ENCODE data around the gene MCCC2.
"Not testable (repeated sequence)": the region's sequence is repeated elsewhere in the genome, so short reads cannot be mapped to it uniquely, and the experiment has no call there.

The MCCC2 gene

DNA sequence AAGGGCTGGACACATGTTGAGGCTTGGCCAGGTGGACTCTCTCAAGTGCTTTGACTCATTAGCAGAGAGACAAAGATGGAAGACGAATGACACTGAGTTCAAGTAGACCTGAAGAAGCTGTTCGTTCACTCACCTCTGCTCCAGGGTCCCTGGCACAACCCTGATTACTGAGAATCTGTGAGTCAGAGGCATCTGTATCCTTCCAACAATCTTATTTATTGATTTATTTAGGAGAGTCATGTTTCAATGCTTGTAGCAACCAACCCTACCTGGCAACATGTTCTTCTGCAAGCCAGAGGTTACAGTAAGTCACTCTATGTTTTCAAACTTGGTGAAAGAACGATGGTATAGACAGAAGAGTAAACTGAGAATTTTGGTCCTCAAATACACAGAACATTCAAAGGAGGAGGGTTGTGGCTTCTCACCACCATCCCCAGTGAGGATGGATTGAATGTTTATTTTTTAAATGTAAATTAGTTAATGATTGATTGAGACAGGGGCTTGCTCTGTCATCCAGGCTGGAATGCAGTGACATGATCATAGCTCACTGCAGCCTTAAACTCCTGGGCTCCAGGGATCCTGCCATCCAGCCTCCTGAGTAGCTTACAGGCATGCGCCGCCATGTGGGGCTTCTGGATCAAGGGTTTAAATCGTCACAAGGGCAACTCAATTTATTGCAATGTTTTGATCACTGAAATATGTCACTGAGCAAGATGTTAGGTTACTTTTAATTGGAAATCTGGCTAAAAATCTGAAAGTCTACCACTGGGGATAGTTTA is 76.2 kb downstream of the MCCC2 start:
- no peak for DNase-seq

GRCh38 chr5:71664615-71665014 is 77.5 kb downstream of the MCCC2 start:
- DNase-seq, result not testable (repeated sequence)

GRCh38 chr5:71666321-71666720 is 79.2 kb downstream of the MCCC2 start:
- DNase-seq, result no peak

DNA sequence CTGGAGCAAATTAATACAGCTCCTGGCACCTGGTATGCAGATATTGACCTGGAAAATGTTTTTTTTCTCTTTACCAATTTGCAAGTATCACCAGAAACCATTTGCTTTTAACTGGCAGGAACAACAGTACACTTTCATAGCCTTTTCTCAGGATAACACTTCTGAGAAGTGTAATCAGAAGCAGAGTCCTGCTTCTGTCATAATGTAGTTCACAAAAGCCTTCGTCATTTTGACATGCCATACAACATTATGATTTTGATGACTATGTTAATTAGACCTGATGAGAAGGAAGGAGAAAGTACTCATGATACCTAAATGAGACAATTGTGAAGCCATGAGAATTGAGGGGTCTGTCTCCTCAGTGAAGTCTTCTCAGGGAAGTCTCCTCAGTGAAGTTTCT is 90.8 kb downstream of the MCCC2 start:
- DNase-seq, result no peak

GRCh38 chr5:71679714-71680113 is 92.6 kb downstream of the MCCC2 start:
- DNase-seq, result no peak

GRCh38 chr5:71680510-71680909 is 93.4 kb downstream of the MCCC2 start:
- DNase-seq, result no peak

GRCh38 chr5:71681296-71681695 is 94.2 kb downstream of the MCCC2 start:
- no peak for DNase-seq

DNA sequence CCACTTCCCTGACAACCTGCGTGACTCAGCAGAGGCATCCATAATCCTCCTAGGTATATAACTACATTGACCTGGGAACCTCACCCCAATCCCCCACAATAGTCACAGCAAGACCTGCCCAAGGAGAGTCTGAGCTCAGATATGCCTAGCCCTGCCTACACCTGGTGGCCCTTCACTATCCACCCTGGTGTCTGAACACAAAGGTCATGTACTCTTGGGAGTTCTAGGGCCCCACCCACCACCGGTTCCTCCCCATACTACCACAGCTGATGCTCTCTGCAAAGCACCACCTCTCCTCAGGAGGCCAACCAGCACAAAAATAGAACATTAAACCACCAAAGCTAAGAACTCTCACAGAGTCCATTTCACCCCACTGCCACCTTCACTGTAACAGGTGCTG is 97.2 kb downstream of the MCCC2 start:
- DNase-seq, result no peak

DNA sequence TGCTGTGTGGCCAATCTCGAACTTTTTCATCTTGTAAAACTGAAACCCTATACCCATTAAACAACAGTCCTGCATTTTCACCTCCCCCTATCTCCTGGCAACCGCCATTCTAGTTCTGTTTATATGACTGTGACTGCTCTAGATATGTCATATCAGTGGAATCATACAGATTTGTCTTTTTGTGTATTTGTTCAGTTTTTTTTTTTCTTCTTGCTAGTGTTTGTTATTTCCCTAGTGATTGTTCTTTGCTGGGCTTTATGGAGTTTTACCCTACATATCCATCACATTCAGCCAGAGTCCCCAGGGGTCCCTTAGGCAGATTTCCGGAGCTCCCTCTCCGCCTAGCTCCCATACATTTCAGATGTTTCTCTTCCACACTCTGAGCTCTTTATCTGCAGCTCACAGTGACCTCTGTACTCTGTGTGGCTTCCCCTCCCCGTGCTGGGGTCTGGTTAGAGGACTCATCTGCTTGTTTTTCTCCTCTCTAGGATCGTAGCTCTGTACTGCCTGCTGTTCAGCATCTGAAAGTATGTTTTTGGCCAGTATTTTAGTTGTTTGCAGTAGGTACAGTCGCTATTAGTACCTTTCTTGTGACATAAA is 106.8 kb downstream of the MCCC2 start:
- no peak for DNase-seq

DNA sequence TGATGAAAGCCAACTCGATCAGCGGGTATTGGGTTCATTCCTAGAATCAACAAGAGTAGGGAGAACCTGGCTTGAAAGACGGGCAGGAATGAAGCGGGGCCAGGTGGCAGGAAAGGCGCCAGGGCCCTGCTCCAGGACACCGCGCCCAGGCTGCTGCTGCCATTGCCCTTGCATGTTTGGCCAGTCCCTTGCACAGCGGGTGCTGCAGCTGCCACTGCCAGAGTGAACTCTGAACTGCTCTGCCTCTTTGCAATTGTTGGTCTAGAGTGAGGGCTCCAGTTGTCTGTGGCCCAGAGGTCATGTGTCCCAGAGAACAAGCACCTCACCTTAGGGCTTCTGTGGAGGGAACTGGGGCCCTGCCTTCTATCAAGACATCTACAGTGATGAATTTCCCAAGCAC is 107.9 kb downstream of the MCCC2 start:
- DNase-seq, result no peak

- no peak for DNase-seq
Measured at GRCh38 chr5:71695595-71695994, 108.5 kb downstream of the MCCC2 start.

- DNase-seq, result no peak
Measured at GRCh38 chr5:71697967-71698366, 110.8 kb downstream of the MCCC2 start.

DNA sequence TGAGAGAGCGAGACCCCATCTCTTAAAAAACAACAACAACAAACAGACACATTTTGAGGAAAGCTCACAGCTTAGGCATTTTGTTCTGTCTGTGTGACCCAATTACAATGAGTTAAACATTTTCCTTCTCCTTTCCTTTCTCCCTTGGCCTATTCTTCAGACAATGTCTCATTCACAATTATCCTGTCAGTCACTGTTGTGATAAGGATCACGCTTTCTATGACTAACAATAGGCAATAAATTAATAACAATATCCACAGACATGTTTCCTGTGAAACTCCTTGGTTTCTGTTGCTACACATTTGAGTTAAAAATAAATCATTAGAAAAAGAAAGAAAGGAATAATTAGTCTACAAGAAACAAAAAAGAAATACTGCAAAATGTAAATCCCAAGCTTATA is 112.1 kb downstream of the MCCC2 start:
- DNase-seq, result no peak

- no peak for DNase-seq
Measured at GRCh38 chr5:71699751-71700150, 112.6 kb downstream of the MCCC2 start.

DNA sequence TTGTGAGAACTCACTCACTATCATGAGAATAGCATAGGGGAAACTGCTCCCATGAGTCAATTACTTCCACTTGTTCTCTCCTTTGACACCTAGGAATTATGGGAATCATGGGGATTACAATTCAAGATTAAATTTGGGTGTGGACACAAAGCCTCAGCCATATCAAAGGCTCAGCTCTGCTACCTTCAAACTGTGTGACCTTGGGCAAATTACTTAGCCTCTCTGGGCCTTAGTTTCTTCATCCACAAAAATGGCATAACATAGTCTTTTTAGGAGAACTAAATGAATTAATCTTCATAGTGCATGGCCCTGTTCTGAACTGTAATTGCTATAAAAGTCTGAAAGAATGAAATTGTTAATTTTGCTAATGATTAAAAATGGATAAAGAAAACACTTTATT is 113.7 kb downstream of the MCCC2 start:
- no peak for DNase-seq

DNA sequence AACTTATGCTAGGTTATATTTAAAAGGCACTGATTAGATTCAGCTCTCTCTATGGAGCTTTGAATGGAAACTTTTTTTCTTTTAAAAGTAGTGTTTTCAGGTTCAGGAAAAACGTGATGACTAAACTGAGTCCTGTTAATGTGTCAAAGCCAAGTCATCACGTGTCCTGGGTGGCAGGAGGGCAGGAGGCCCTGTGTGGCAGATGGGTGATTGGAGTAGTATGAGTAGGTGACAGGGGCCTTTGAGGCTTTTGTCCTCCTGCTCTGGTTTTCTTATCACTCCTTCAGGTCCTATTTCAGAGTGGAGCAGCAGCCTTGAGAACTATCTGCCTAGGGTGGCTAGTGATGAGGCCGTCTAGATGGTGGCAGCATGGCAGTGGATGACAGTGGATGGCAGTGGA is 114.3 kb downstream of the MCCC2 start:
- DNase-seq, result no peak

GRCh38 chr5:71703941-71704340 is 116.8 kb downstream of the MCCC2 start:
- DNase-seq, result no peak

GRCh38 chr5:71705421-71705820 is 118.3 kb downstream of the MCCC2 start:
- no peak for DNase-seq

DNA sequence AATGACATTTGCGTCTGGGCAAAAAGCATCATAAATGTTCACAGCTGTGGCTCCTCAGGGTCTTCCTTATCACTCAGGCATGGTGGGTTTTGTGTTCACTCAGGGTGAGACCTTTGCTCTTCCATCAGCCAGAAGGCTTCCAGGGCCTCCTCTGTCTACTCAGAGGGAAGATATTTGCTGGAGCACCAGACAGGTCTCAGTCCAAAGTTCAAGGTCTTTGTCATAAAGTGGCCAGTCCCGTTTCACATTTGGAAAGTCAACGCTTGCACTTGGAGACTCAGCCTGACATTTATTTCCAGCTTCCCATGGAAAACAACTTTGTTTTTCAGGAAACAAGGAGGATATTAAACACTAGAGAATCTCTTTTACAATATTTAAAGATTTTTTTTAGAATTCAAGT is 119.8 kb downstream of the MCCC2 start:
- no peak for DNase-seq

All from cerebellar nuclear complex (tissue), 1 donor.